HG03439 (cell line): ENCODE measurements around the gene KLHL17.

ENCODE experiments used
- ATAC-seq: cut with Tn5 transposase; IDR thresholded peaks from one replicate; pipeline ENCODE4 v1.9.1; 2021; ENCODE audit warnings: mild to moderate bottlenecking, moderate library complexity; ENCODE audit not compliant: unreplicated experiment

Gene KLHL17

GRCh38 chr1:947958-948357 lies 12.4 kb upstream of the KLHL17 start:
- no peak for ATAC-seq

- no peak for ATAC-seq
Measured at GRCh38 chr1:950268-950667, 10.1 kb upstream of the KLHL17 start.

GRCh38 chr1:950881-951280 lies 9.5 kb upstream of the KLHL17 start:
- no peak for ATAC-seq

GRCh38 chr1:951364-951763 lies 9.0 kb upstream of the KLHL17 start:
- no peak for ATAC-seq

- no peak for ATAC-seq
Measured at GRCh38 chr1:952201-952600, 8.2 kb upstream of the KLHL17 start.

- no peak for ATAC-seq
Measured at GRCh38 chr1:952603-953002, 7.8 kb upstream of the KLHL17 start.

GRCh38 chr1:953524-954320 lies 6.7 kb upstream of the KLHL17 start:
- no peak for ATAC-seq

- ATAC-seq, result no peak
Measured at GRCh38 chr1:954927-955326, 5.5 kb upstream of the KLHL17 start.

- no peak for ATAC-seq
Measured at GRCh38 chr1:955474-955873, 4.9 kb upstream of the KLHL17 start.

- no peak for ATAC-seq
Measured at GRCh38 chr1:956636-957035, 3.7 kb upstream of the KLHL17 start.

GRCh38 chr1:958823-959730 lies 1.3 kb upstream of the KLHL17 start, which contains the start of gene NOC2L:
TSS of gene NOC2L (minus strand) at chr1:959256. CDS start at chr1:959240, 16 bp downstream.
- ATAC-seq, result peak; percentile 78

GRCh38 chr1:959731-960362 lies 537 bp upstream of the KLHL17 start:
- ATAC-seq, result no peak

GRCh38 chr1:961132-961669 lies 817 bp downstream of the KLHL17 start:
- ATAC-seq, result no peak

- ATAC-seq, result no peak
Measured at GRCh38 chr1:962381-963300, 2.3 kb downstream of the KLHL17 start.

- ATAC-seq, result no peak
Measured at GRCh38 chr1:963301-963651, 2.9 kb downstream of the KLHL17 start.

GRCh38 chr1:963746-964525 lies 3.6 kb downstream of the KLHL17 start:
- no peak for ATAC-seq

GRCh38 chr1:964691-965525 lies 4.5 kb downstream of the KLHL17 start:
- ATAC-seq, result no peak

GRCh38 chr1:965526-966134 lies 5.2 kb downstream of the KLHL17 start:
- ATAC-seq, result no peak
